ENCODE data around the gene FAM221B. TPM values are rescaled to one million over a fixed set of nuclear protein-coding genes. Genes with fewer than 3 reads are reported as not detected.

FAM221B gene, protein sequence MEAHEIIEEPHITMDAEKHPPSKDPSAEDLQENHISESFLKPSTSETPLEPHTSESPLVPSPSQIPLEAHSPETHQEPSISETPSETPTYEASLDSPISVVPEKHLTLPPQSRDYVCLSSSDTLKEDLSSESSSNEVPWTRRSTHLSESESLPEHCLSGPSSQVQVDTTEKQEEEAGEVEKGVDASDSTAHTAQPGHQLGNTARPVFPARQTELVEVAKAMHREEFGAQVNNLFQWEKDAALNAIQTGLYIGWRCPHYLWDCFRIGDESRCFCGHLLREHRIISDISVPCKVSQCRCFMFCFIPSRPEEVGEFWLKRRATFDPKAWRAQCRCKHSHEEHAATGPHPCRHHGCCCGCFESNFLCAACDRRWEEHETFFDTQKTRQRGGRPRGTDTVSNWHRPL
- not detected for total RNA-seq

DNA sequence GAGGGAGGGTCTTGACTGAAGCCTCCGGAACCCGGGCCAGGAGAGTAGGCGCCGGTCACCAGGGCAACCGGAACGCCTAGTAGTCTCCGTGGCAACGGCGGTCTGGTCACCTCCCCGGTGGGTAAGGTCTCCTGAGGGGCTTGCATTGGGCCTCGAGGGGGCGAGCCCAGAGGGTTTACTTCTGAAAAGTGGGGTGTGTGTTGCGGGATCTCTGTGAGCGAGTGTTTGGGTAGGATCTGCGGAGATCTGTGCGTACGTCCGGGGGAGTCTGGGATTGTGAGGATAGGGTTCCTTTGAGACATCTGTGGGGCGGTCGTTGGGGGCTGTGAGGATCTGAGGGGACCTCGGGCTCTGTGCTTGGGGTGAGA, at the start of gene FAM221B:
Gene FAM221B (minus strand): TSS at position 17 of the 368 bp plus-strand sequence. CDS start 2,571 bp downstream, outside the sequence.
- no peaks in the 10 kb centered on the region for H3K36me3 Mint-ChIP-seq (ENCODE audit: low read depth)
- DNase-seq, result peak; percentile 35

DNA sequence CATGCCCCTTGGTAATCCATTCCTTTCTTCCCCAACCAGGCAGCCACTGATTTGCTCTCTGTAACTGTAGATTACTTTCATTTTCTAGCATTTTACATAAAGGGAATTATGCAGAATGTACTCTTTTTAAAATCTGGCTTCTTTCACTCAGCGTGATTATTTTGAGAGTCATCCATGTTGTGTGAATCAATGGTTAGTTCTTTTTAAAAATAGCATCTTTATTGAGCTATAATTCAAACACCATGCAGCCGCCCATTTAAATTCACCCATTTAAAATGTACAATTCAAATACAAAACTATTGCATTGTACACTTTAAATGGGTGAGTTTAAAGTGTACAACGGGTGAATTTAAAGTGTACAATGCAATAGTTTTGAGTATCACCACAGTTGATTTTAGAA, 44.0 kb upstream of the FAM221B start:
- H3K4me1 Mint-ChIP-seq (ENCODE audit: low read depth), result no peaks in the 10 kb centered on the region
- H3K9me3 Mint-ChIP-seq, result peaks cover 3% of the 10 kb centered on the region
- H3K27me3 Mint-ChIP-seq (ENCODE audit: low read depth), result no peaks in the 10 kb centered on the region
- DNase-seq, result no peak
- no peak overlapping the region for H3K4me3 Mint-ChIP-seq
- intact Hi-C loops (cut with micrococcal nuclease), result no loop called here
- no peaks in the 10 kb centered on the region for H3K36me3 Mint-ChIP-seq (ENCODE audit: low read depth)
- CTCF ChIA-PET, result interaction anchor here (1.0 kb wide), 1 partner anchor 10 kb away, joined by 5 read pairs; no protein-coding TSS in a partner anchor
- H3K27ac Mint-ChIP-seq, result no peak overlapping the region

More for the DNA sequence above, at the start of gene FAM221B:
- peak within 1 kb of the TSS; percentile 89 for H3K4me3 Mint-ChIP-seq
- H3K9me3 Mint-ChIP-seq, result no peaks in the 10 kb centered on the region
- peaks cover 24% of the 10 kb centered on the region for H3K4me1 Mint-ChIP-seq (ENCODE audit: low read depth)
- H3K27me3 Mint-ChIP-seq (ENCODE audit: low read depth), result peaks cover 2% of the 10 kb centered on the region
- peak within 1 kb of the TSS; percentile 59 for H3K27ac Mint-ChIP-seq
- intact Hi-C loops (cut with micrococcal nuclease), result loop anchor here (2.0 to 5.0 kb wide), 3 partner anchors 72 to 711 kb away; partner anchors contain the start of genes ATOSB and RECK
- CTCF ChIA-PET, result interaction anchor here (1.0 to 2.2 kb wide), 3 partner anchors 15 to 54 kb away, joined by 3 to 11 read pairs (median 8); no protein-coding TSS in a partner anchor

DNA sequence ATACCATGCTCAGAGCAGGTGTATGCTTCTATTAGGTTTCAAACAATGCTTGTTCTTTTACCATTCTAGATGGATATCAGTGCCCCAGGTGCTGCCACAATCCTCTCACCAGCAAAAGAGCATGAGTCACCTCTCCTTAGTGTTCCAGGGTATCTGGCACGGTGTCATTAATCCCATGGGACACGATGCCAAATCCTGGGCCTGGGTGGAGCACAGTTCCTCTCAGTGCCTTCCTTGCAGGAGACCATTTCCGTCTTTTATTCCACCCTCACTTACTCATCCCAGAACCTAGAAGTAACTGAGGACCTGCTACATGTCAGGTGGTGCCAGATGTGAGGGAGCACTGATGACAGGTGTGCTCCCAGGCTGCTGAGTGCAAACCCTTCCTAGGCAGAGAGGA, 43.0 kb upstream of the FAM221B start:
- intact Hi-C loops (cut with micrococcal nuclease), result no loop called here
- CTCF ChIA-PET, result interaction anchor here (0.6 to 1.0 kb wide), 2 partner anchors 152 to 1169 kb away, joined by 3 read pairs; no protein-coding TSS in a partner anchor
- Mint-ChIP-seq H3K36me3 (ENCODE audit: low read depth) (no peaks in the 10 kb centered on the region), H3K27me3 (ENCODE audit: low read depth) (no peaks in the 10 kb centered on the region), H3K9me3 (no peaks in the 10 kb centered on the region), H3K27ac (no peak overlapping the region), H3K4me3 (no peak overlapping the region), H3K4me1 (ENCODE audit: low read depth) (no peaks in the 10 kb centered on the region)
- no peak for DNase-seq

DNA sequence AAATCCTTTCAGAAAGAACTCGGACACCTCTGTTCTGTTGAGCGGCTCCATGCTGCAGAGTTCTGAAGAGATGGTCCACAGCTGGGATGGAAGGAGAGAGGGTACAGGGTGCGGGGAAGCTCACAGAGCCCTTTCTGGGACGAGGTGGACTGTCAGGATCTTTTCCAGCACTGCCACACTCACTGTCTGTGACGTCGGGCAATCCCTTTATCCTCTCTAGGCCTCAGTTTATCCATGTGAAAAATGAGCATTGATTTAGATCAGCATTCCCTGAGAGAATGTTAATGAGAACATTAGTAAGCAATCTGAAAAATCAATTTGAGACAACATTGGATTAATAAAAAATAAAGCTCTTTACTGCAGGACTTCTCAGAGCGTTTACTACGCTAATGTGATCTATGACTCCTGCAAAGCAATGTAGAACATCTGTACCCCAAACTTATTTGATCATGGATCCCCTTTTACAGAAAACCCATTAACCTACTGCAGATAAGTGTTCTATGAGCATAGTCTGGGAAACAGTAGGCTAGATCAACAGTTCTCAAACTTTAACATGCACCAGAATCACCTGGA, 41.9 kb upstream of the FAM221B start, which contains the start of gene OR13J1:
Gene OR13J1 (minus strand): TSS at position 51 of the 573 bp plus-strand sequence. CDS start 0 bp downstream, at position 51.
- CTCF ChIA-PET, result interaction anchor here (1.0 kb wide), 2 partner anchors 12 to 153 kb away, joined by 3 to 6 read pairs; no protein-coding TSS in a partner anchor
- Mint-ChIP-seq H3K9me3 (no peaks in the 10 kb centered on the region), H3K36me3 (ENCODE audit: low read depth) (no peaks in the 10 kb centered on the region), H3K4me1 (ENCODE audit: low read depth) (no peaks in the 10 kb centered on the region), H3K27me3 (ENCODE audit: low read depth) (no peaks in the 10 kb centered on the region), H3K27ac (no peak within 1 kb of the TSS), H3K4me3 (no peak within 1 kb of the TSS)
- intact Hi-C loops (cut with micrococcal nuclease), result no loop called here
- DNase-seq, result no peak

DNA sequence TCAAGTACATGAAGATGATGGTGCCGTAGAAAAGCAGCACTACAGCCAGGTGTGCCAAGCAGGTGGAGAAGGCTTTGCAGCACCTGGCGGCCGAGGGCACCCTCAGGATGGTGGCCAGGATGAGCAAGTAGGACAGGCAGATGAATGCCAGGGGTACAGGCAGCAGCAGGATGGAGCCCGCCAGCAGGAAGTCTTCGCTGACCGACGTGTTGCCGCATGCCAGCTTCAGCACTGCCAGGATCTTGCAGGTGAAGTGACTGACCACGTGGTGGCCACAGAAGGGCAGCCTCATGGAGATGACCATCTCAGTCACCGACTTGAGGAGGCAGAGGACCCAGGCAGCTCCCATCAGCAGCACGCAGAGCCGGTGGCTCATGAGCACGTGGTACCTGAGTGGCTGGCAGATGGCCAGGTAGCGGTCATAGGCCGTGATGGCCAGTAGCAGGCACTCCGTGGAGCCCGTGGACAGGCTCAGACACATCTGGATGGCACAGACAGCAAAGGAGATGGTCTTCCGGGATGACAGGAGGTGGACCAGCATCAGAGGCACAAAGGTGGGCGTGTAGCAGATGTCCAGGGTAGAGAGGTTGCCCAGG, 41.2 kb upstream of the FAM221B start:
- CTCF ChIA-PET, result no interaction called here
- no peaks in the 10 kb centered on the region for H3K36me3 Mint-ChIP-seq (ENCODE audit: low read depth)
- no peaks in the 10 kb centered on the region for H3K4me1 Mint-ChIP-seq (ENCODE audit: low read depth)
- H3K27ac Mint-ChIP-seq, result no peak overlapping the region
- DNase-seq, result no peak
- no peak overlapping the region for H3K4me3 Mint-ChIP-seq
- no peaks in the 10 kb centered on the region for H3K9me3 Mint-ChIP-seq
- H3K27me3 Mint-ChIP-seq (ENCODE audit: low read depth), result no peaks in the 10 kb centered on the region
- intact Hi-C loops (cut with micrococcal nuclease), result no loop called here

DNA sequence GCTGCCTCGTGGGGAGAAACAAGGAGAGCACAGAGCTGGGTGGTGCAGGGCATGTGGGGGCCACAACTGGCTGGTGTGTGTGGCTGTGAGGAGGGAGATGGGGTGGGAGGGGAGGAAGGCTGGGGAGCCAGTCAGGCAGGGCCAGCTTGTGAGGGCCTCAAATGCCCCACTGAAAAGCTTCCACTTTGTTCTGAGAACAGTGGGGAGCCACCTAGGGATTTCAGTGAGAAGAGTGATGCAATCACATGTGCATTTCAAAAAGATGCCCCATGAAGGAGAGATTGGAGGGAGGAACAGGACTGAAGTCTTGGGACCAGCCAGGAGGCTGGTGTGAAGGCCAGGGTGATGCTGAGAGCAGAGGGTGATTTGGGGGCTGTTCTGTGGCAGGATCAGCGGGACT, 40.4 kb upstream of the FAM221B start:
- Mint-ChIP-seq H3K36me3 (ENCODE audit: low read depth) (no peaks in the 10 kb centered on the region), H3K27ac (no peak overlapping the region), H3K27me3 (ENCODE audit: low read depth) (no peaks in the 10 kb centered on the region), H3K4me1 (ENCODE audit: low read depth) (no peaks in the 10 kb centered on the region), H3K4me3 (no peak overlapping the region), H3K9me3 (no peaks in the 10 kb centered on the region)
- no peak for DNase-seq
- intact Hi-C loops (cut with micrococcal nuclease), result no loop called here
- CTCF ChIA-PET, result interaction anchor here (1.5 kb wide), 1 partner anchor 154 kb away, joined by 4 read pairs; no protein-coding TSS in a partner anchor

DNA sequence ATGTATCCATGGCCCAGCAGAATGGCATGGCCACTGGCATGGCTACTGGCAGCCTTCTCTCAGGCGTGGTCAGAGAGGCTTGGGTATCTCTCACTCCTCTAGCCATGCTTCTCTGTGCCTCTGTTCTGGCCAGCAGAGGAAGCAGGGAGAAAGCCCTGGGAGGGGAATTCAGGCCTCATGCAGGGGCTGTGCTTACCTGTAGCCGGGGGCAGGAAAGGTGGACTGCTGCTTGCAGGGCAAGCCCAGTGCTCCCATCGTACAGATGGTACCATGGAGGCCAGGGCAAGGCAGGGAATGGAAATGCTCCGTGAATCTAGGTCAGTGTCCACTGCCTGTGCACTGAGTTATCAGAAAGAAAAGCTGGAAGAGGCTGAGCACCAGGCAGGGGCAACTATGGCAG, 39.0 kb upstream of the FAM221B start:
- DNase-seq, result no peak
- Mint-ChIP-seq H3K36me3 (ENCODE audit: low read depth) (no peaks in the 10 kb centered on the region), H3K27me3 (ENCODE audit: low read depth) (peaks cover 5% of the 10 kb centered on the region), H3K9me3 (no peaks in the 10 kb centered on the region), H3K4me3 (no peak overlapping the region), H3K27ac (no peak overlapping the region), H3K4me1 (ENCODE audit: low read depth) (no peaks in the 10 kb centered on the region)
- intact Hi-C loops (cut with micrococcal nuclease), result no loop called here
- CTCF ChIA-PET, result interaction anchor here (1.5 kb wide), 1 partner anchor 156 kb away, joined by 4 read pairs; no protein-coding TSS in a partner anchor

DNA sequence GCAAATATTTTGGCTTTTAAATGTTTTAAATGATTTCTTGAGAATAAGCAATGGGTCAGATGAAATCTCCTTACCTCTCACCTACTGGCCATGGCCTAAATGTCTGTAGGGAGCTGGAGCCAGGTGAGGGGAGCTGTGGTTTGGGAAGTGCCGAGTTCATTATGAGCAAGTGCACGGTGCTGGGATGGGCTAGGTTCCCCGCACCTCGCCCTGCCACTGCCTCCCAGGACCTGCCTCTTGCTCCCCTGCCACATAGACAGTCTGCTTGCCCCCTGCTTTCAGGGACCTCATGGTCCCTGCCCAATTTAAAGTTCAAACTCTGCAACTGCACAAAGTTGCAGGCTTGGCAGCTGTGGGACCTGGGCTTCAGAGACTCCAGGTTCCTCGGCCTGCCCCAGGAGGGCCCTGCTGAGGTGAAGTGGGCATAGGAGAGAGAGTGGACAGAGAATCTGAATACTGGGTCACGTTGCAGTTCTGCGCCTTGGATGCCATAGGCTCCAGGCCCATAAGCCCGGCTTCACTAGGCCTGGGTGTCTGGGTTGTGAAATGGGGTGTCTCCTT, 36.2 kb upstream of the FAM221B start:
- H3K4me3 Mint-ChIP-seq, result no peak overlapping the region
- H3K4me1 Mint-ChIP-seq (ENCODE audit: low read depth), result no peaks in the 10 kb centered on the region
- no peaks in the 10 kb centered on the region for H3K9me3 Mint-ChIP-seq
- H3K36me3 Mint-ChIP-seq (ENCODE audit: low read depth), result no peaks in the 10 kb centered on the region
- peaks cover 9% of the 10 kb centered on the region for H3K27me3 Mint-ChIP-seq (ENCODE audit: low read depth)
- intact Hi-C loops (cut with micrococcal nuclease), result no loop called here
- no peak overlapping the region for H3K27ac Mint-ChIP-seq
- DNase-seq, result no peak
- CTCF ChIA-PET, result interaction anchor here (0.6 to 1.2 kb wide), 4 partner anchors 17 to 310 kb away, joined by 3 read pairs; no protein-coding TSS in a partner anchor

DNA sequence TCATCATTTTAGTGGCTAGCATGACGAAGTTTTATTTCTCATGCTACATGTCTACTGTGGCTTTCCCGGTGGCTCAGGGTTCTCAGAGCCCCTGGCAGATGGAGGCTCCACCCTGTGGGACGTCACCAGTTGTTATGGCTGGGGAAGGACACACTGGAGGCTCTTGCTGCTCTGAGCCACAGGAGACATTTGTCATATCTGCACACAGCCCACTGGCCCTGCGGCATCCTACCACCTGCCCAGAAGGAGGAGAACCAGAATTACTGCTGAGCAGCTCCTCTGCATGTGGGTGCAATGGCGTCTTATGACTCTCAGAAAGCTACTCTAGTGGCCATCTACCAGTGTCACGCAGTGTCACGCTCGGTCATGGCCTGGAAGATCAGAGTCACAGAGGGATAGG, 35.1 kb upstream of the FAM221B start:
- DNase-seq, result no peak
- no peak overlapping the region for H3K4me3 Mint-ChIP-seq
- H3K36me3 Mint-ChIP-seq (ENCODE audit: low read depth), result no peaks in the 10 kb centered on the region
- CTCF ChIA-PET, result interaction anchor here (1.6 kb wide), 1 partner anchor 145 kb away, joined by 3 read pairs; no protein-coding TSS in a partner anchor
- intact Hi-C loops (cut with micrococcal nuclease), result no loop called here
- H3K4me1 Mint-ChIP-seq (ENCODE audit: low read depth), result no peaks in the 10 kb centered on the region
- H3K27ac Mint-ChIP-seq, result no peak overlapping the region
- peaks cover 9% of the 10 kb centered on the region for H3K27me3 Mint-ChIP-seq (ENCODE audit: low read depth)
- no peaks in the 10 kb centered on the region for H3K9me3 Mint-ChIP-seq

DNA sequence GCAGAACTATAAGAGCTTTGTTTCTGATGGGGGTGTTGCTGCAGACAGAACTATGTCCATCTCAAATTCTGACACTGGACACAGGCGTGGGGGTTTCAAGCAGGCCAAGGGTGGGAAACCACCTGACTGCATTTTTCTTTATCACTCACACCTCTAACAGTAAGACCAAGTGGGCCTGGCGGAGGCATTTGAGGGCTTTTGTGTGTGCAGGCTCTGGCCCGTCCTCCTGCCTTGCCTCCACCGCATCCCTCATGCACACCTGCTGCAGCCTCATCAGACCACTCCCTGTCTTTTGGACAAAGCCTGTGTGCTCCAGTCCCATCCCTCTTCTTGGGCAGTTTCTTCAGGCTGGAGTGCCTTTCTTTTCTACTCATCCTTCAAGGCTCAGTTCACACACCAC, 33.8 kb upstream of the FAM221B start:
- DNase-seq, result no peak
- H3K36me3 Mint-ChIP-seq (ENCODE audit: low read depth), result no peaks in the 10 kb centered on the region
- H3K4me1 Mint-ChIP-seq (ENCODE audit: low read depth), result no peaks in the 10 kb centered on the region
- peaks cover 9% of the 10 kb centered on the region for H3K27me3 Mint-ChIP-seq (ENCODE audit: low read depth)
- H3K9me3 Mint-ChIP-seq, result no peaks in the 10 kb centered on the region
- H3K27ac Mint-ChIP-seq, result no peak overlapping the region
- intact Hi-C loops (cut with micrococcal nuclease), result no loop called here
- CTCF ChIA-PET, result interaction anchor here (0.7 to 4.6 kb wide), 3 partner anchors 20 to 36 kb away, joined by 3 to 14 read pairs (median 4); no protein-coding TSS in a partner anchor
- no peak overlapping the region for H3K4me3 Mint-ChIP-seq

DNA sequence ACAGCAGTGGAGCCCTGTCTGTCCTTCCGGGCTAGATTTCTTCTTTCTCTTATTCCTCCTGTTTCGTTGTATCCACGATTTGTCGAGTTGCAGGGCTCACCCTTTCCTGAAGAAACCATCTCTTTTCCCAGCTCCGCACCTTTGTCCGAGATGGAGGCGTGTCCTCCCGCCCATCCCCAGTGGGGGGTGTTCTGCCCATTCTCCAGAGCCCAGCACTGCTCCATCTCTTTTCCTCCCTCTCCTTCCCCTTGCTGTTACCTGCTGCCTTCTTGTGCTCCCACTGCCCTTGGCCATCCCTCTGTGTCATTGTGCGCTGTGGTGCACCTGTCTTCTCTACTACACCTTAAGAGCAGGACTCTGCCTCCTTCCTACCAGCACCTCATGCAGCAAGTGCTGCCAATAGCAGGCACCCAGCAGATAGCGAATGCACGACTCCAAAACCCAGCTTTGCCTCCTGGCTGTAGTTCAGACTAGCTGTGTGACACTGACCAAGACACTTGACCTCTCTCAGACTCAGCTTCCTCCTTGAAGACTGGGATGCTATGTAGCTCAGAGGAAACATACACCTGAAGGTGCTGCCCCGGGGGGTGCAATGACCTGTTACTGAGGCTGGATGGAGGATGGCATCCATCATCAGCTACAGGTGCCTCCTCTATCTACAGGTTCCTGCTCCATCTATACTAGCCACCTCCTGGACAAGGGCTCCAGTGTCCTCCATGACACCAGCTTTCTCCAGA, 32.8 kb upstream of the FAM221B start:
- Mint-ChIP-seq H3K4me1 (ENCODE audit: low read depth) (no peaks in the 10 kb centered on the region), H3K36me3 (ENCODE audit: low read depth) (no peaks in the 10 kb centered on the region), H3K27ac (no peak overlapping the region), H3K9me3 (no peaks in the 10 kb centered on the region), H3K27me3 (ENCODE audit: low read depth) (peaks cover 9% of the 10 kb centered on the region), H3K4me3 (no peak overlapping the region)
- intact Hi-C loops (cut with micrococcal nuclease), result no loop called here
- CTCF ChIA-PET, result interaction anchor here (0.7 to 4.6 kb wide), 3 partner anchors 21 to 71 kb away, joined by 3 to 14 read pairs (median 4); no protein-coding TSS in a partner anchor
- DNase-seq, result no peak

Measured in activated naive CD4-positive, alpha-beta T cell treated with anti-CD3 and anti-CD28 coated beads for 36 hours (primary cell).